HG03439 (cell line): ENCODE data around the gene LCP2.

ENCODE experiments used
- ATAC-seq: cut with Tn5 transposase; IDR thresholded peaks from one replicate; pipeline ENCODE4 v1.9.1; 2021; ENCODE audit warnings: mild to moderate bottlenecking, moderate library complexity; ENCODE audit not compliant: unreplicated experiment

The LCP2 gene

DNA sequence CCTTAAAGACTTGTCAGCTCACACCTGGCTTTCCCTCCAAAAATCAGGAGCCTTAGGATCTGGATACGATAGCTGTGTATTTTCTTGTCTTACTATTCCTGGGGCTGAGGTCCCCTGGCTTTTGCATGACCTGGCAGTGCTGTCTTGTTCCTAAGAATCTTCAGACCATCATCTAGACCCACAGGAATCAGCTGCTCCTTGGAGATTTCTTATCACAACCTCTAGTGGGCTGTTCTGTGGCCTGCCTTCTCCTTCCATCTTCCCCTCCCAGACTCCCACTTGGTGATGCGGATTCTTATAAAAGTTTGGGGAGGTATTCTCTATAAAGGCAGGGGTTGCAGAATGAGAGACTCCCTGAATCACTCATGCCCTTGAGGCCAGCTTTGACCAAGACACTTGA is 21.4 kb downstream of the LCP2 start:
- ATAC-seq: no peak

DNA sequence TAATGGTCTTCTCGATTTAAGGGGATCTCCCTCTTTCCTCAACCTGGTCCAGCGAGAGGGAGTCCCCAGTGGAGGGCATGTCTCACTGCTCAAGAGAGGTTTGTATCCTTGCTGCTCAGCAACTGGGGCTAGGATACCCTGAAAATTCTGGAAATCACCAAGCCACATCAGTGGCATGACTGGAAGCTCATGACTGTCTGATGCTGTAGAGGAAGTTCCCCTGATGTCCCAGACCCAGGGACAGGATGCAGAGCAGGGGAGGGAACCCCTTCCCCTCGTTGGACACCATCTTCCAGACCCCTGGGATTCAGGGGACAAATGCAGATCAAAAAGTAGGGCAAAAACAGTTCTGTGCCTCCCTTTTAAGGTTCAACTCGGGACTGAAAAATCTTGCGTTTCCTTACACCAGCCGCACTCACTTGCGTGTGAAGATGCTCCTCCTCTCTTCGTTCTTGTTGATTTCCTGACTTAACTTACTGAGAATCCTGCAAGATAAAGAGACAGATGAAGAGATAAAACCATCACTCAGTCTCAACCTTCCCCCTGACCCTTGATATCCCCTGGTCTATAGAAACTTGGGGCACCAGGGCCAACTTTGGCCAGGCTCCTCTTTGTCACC is 22.1 kb downstream of the LCP2 start:
- ATAC-seq: no peak

DNA sequence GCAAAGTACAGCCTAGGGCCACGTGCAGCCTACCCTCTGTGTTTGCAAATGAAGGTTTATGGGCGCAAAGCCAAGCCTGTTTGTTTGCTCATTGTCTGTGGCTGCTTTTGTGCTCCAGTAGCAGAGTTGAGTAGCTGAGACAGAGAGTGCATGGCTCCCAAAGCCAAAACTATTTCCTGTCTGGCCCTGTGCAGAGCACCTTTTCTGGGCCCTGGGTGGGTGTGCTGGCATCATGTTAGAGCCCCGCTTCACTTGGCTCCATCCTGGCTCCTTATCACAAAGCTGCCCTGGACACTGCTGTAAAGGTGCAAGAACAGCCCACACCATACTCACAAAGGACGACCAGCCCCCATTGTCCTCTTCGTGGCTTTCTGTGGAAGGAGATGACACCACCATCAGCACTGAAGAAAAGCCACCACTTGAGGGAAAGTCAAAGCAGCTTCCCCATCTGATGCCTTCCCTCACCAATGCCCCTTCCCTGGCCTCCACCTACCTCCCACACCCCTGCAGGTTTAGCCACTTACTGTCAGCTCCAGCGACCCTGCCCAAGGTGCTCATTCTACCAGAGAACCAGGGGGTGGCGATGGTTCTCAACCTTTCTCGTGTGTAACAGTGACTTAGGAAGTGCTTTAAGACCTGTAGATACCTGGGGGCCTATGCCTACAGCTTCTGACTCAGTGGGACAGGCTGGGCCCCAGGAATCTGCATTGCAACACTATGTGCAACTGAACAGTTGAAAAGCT is 23.4 kb downstream of the LCP2 start:
- no peak for ATAC-seq

DNA sequence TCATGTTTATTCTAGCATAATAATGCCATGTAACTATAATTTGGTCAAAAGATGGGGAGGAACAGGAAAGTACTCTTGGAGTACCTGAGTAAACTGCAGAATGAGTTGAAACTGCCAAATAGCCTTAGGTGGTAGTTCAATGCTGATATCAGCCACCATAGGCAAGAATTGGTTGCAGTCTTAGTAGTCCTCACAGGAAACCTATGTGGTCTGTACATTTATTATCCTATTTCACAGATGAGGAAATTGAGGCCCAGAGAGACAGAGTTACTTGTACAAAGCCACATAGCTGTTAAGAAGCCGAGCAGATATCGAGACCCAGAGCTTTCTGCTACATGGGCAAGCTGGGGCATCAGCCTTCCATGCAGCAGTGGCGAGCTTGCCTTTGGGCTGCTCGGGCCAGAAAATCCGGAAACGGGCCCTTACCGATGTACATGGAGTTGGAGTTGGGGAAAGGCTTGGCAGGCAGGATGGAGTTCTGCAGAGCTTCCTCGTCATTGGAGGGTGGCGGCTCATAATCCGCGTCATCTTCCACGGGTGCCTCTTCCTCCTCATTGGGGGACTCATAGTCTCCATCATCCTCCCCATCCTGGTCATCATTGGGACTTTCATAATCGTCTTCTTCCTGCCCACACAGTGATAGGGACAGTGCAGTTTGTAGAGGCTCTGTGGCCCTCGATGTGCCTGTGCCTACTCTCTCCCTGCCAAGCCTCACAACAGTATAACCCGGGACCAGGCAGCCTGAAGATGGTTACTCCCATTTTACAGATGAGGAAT is 27.1 kb downstream of the LCP2 start:
- no peak for ATAC-seq

DNA sequence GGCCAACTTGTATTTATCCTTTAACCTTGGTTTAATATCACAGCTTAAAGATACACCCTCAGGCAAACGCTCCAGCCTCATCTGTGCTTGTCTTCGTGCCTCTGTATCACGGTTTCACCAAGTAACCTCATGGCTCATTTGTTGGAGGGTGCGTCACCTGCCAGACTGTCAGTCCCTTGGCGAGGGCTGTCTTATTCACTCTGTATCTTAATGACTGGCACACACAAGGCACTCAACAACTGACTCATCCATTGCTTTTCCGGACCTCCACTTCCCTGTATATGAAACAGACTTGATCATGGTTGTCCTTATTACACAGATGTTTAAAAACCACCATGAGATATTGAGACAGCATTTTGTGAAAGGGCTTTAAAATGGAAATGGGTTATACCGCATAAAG is 28.0 kb downstream of the LCP2 start:
- no peak for ATAC-seq

DNA sequence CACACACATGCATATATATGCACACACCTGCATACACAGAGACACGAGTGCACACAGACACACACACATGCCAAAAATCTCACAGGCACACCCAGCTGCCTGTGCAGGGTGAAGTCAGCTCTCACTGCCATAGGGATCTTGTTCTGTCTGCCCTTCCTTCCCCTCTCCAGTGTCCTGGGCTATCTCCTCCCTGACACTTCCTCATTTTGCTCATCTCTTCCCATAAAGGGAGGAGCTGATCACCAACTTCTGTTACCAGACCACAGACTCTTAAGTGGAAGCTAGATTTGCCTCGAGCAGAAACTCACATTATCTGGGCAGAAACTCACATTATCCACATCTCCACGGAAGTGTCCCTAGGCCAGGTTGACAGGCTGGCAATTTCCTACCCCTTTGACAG is 28.7 kb downstream of the LCP2 start:
- ATAC-seq: no peak

DNA sequence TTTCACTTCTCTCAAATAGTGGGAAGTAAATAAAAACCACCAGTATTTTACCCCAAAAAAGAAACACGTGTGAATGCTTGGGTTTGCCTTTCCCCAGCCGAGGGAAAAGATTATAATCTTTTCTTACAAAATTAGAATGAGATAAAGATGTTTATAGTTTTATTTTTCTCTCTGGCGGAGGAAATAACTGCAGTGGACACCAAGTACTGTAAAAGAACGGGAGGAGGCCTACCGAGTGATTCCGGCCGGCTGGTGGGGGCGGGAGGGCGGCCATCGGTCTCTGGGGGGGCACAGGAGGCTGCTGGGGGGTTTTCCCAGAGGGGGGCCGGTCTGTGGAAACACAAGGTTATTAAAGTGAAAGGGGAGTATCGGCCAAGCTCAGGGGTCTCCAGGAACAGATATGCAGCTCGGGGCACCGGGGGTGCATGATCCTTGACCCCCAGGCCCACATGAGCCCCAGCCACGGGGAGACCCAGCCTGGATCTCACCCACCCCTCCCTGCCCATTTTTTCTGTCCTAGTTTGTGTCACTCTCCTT is 29.4 kb downstream of the LCP2 start:
- no peak for ATAC-seq

DNA sequence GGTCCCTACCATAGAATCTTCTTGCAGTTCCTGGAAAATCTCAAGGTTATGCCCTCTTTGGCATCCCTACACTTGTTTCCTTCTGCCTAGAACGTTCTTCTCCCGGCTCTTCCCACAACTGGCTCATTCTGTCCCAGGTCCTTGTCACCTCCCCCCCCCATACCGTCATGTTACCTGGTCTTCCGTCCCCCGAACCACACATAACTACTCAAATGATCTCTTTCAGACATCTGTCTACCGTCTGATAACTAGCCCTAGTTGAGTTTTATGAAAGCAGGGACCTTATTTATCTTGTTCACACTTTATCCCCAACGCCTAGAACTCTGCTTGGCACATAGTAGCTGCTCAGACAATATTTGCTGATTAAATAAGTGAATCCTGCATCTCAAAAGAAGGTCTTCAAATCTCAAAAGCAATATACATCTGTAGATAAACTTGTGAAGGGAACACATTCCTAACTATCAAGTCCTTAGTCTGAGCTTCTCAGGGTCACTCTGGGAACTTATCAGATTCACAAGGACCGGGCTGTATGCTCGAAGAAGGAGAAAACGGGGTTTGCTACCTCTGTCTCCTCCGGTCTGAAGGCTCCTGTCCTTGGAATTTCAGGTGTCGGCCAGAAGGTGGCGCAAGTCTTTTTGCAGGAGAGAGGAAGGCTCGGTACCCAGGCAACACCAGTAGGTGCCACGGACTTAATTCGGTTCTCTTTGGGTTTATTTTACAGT is 30.0 kb downstream of the LCP2 start:
- ATAC-seq: peak; percentile 67

DNA sequence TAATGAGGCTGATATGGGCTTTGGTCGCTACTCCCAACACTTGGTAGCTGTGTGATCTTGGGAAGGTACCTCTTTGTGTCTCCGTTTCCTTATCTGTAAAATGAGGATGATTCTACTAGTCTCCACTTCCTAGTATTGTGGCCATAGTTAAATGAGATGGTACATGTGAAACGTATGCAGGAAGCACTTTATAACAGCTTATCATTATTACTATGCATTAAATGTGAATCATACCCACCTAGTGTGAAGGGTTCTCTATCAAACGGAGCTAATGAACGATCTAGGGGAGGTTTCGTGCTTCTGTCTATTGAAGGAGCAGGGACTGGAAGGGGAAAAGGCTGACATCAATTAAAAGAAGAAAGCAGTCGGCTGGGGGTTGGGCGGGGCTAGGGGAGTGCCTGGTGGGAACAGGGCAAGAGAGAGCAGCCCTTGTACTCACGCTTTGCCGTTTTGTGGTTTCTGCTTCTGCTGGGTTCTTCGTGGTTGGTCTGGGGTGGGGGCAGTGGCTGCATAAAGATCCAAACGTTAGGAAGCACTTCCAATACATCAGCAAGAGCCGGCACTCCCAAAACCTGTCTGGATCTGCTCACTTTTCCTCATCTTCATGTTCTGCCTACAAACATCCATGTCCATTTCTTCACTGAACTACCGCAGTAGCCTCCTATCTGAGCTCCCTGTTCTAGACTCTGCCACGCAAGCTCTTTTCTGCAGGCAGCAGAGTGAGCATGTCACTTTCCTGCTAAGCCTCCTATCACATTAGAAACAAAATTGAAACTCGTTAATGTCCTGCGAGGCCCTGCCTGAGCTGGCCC is 30.8 kb downstream of the LCP2 start:
- ATAC-seq: no peak

DNA sequence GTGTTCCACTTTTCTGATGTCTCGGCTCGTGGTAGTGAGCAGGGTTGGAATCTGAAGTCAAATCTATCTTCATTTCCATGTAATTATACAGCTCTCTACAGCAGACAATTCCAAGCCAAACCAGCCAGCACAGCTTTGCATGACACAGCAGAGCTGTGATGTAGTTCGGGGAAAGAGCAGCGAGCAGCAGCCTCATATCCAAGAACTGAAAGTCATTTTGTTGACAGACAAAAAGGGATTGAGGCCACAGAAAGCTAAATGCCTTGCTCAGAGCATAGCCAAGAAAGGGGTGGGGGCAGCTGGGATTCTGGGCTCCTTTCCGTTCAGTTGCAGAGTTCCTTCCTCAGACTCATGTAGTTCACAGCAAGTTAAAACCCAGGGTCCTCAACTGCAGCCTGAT is 32.1 kb downstream of the LCP2 start:
- ATAC-seq: no peak

DNA sequence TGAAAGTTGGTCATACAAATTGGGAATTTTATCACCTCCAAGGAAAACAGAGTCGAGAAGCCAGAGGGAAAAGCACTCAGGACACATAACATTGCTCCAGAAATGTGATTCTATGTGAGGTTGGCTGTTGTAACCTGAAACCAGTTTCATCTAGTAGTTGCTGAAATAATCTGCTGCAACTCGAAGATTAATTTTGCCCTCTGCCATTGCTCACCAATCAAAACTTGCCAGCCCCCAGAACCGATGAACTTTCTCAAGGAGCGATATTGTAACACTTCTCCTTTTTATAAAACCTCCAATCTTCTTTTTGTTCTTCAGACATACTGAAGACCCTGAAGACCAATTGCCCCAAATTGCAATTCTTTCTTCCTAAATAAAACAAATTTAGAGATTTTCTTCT is 33.7 kb downstream of the LCP2 start:
- ATAC-seq: no peak

DNA sequence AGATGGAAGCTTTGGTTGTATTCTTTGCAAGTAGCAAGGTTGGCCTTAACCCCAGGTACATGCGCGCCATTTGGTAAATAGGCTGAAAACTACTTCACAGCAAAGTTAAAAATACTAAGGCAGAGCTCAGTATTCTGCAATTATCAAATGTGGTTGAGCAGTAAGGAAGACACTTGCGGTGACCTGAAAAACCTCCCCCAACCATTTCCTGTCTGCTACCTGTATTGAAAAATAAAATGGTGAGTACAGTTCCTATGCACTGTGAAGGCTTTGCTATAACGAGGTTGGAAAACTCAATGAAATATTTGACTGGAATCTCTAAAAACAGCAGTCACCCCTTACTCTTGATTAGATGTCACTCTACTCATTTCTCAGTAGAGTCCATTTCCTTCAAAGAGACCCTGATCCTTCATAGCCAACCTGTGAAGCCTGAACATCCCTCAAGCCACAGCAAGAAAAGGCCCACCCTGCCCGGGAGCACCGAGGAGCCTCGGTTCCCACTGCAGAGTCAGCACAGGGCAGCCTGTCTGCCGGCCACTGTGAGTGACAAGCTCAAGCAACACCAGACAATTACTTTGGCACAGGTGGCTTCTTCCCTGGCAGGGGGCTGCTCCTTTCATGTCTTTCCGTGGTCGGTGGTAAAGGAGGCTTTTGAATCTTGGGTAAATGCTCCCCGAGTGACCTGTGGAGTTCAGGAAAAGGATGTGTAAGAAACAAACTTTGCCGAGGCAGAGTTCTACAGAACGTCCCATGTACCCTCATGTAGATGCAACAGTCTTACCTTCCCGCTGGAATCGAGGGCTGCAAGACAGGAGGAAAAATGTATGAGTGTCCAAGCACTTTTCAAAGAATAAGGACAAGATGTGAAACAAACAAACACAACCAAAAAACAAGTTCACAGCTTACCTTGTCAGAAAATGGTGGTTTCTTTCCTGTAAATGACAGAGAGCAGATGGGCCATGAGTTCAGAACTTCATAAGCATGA is 35.2 kb downstream of the LCP2 start:
- no peak for ATAC-seq

DNA sequence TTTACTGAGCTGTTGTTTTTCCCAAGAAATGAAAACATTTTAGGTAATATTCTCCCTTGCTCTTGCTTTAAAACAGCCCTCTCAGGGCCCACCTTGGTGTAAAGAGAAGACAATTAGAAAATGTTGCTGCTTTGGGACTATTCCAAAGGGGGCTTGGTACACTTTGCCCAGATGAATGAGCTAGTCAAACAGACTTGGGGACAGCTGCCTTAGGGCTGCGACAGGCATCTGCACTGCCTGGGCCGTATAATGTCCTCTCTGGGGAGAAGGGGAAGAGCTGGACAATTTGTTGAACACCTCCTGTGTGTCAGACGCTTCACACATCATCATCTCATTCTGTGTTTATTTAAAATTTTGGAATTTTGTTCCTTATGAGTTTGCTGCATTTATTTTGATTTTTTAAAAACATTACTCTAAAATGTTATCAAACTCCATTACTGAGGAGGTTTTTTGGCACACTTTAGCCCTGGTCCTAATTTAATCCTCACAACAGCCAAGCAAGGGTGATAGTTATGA is 36.0 kb downstream of the LCP2 start:
- no peak for ATAC-seq

DNA sequence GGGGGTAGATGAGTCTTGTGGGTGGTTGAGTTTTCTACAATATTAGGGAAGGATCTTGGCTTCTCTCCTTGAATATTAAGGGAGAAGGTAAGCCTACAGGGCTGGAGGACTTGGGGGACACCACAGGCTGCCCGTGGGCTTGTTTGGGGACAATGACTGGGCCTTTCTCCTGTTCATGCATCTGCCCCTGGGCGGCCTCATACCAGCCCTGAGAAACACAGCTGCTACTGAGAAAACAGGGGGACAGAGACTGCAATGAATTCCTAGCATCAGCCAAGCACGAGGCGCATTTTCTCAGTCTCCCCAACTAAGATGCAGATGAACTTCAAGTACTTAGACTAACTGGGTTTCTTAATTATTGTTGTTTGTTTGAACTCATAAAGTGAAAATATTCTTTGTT is 40.2 kb downstream of the LCP2 start:
- no peak for ATAC-seq

DNA sequence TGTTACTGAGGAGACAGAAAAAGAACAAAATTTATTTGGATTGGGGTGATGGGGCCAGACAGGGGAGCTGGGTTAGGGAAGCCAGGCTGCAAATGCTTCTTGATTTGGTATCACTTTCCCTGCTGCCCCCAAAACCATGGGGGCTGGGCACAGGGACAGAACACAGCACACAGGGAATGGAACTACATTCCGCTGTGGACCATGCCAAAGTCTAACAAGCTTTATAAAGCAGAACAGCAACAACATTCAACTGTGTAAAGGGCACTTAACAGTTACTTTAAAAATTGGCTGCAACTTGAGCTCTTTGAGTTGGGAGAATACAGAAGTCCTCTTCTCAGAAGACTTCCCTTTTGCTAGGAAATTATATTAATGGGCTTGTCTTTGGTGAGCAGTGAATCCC is 41.0 kb downstream of the LCP2 start:
- no peak for ATAC-seq

DNA sequence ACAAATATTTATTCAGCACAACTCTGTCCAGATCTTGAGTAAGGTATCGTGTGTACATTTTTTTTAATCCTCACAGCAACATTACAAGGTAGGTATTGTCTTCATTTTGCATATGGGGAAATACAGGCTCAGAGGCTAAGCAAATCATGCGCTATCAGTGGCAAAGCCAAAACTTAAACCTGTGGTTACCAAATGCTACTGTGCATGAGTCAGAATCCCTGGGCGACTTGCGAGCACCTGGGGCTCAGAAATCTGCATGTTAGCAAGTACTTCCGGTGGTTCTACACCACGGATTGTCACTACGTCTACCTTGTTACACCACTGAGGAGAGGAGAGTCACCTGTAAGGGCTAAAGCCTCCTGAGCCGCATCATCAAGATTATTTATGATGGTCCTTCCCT is 43.5 kb downstream of the LCP2 start:
- peak; percentile 90 for ATAC-seq

DNA sequence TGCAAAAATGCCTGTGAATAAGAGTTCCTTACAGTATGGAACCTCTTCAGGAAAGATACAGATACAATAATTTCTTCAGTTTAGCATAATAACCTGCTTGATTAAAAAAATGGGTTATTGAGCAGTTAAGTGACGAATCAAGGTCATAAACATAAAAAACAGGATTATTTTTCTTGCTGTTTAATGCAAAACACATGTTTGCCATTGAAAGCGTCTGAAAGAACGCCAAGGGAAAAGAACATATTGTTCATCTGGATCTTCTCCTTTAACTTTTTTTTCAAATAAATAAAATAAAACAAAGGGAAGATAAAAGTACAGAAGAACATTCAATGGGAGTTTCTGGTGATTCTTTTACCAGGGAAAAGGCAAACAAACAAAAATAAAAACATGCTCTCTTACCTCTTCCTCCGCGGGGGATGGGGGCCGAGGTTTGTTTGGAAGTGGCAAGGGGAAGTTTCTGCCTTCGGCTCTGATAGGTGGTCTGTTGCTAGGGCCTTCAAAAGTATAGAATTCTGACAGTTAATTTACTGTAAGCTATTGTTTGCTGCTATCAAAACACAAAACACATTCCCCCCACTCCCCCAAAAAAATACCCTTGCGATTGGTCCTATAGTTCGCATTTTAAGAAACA is 44.7 kb downstream of the LCP2 start:
- no peak for ATAC-seq

DNA sequence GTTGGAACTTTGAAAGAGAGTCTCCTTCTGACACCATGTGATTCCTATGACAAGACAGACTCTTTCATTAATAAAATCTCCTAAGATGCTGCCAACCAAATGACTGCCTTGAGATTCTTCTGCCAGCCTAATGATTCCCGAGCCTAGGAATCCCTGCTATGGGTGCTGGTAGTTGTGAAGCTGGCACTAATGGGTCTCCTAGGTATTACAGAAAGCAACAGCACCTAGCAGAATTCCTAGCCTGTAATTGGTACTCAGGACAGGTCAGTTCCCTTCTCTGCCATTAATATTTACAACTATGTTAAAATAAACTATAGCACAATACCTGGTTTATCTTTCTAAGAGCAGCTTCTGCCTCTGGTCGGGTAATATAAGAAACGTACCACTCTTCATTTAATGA is 45.5 kb downstream of the LCP2 start:
- ATAC-seq: no peak

DNA sequence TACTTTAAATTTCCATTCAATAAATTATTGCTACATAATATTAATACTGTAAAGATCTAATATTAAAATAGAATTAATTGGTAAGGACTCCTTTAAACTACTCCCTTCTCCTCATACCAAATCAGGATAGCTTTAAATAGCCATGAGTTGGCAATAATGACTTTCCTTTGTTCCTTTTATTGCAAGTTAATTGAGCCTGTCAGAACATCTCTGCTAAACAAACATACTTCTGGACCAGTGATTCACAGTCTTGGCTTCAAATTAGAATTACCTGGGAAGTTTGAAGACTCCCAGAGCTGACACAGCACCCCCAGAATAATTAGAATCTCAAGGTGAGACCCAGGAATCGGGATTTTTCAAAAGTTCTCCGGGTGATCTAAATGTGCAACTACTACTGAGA is 46.1 kb downstream of the LCP2 start:
- ATAC-seq: no peak
